GM15510 (cell line): ENCODE data around the gene CREG2.

Experiments
- POLR2A ChIP-seq: IDR thresholded peaks from 3 replicates; pipeline ENCODE4 v1.6.1; 2011; ENCODE audit warnings: borderline replicate concordance; ENCODE audit not compliant: insufficient read length; ENCODE audit errors: extremely low read depth

The CREG2 gene

DNA sequence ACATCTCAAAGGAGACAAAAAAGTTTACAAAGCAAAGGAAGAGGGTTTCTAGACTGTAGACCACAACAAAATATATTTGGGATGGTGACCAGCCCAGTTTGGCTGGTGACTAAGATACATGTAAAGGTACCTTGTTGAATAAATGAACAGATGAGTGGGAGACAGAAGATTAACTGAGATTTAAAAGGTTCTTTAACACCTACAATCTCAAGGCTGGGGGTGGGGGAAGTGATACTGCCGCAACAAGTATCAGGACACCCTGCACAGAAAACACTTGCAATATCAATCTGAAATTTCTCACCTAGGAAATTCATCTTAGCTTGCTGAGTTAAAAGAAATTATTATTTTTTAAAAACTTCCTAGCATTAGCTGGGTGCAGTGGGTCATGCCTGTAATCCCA is 87.1 kb downstream of the CREG2 start:
- TF ChIP-seq POLR2A, result no peak

DNA sequence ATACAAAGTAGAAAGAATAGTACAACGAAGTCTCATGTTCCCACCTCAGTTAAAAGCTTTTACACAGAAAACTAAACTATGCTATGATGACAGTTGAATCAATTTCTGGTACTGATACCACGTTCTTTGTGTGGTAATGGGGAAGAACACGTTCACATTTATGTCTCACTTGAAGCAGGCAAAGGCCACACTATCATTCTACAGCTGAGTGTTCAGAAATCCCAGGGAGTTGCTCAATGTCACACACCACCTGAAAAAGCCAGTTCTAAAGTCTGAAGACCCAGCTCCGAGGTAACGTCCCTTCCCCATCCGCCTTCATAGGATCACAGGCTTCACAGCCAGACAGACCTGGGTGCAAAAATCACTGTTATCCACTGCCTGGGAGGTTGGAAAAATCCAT is 87.7 kb downstream of the CREG2 start:
- no peak for TF ChIP-seq POLR2A

DNA sequence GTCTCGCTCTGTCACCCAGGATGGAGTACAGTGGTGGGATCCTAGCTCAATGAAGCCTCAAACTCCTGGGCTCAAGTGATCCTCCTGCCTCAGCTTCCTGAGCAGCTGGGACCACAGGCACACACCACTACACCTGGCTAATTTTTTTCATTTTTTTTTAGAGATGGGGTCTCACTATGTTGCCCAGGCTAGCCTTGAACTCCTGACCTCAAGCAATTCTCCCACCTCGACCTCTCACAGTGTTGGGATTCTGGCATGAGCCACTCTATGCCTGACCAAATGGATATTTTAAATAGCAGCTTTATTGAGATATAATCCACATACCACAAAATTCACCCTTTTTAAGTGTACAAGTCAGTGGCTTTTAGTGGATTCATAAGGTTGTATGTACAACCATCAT is 89.9 kb downstream of the CREG2 start:
- no peak for TF ChIP-seq POLR2A

DNA sequence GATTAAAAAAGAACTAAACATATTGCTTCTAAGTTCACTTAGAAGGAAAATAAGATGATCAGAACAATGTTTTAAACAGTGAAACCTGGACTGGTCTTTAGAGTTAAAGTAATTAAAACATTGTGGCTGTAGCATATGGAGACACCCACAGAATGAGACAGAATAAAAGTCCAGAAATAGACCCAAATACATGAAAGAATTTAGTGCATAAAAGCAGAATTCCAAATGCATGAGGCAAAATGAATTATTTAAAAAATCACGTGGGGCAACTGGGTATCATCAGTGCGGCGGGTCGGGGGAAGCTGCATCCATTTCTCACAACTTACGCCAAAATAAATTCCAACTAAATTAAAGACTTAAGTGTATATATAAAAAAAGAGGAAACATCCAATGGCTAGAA is 90.9 kb downstream of the CREG2 start:
- no peak for TF ChIP-seq POLR2A

DNA sequence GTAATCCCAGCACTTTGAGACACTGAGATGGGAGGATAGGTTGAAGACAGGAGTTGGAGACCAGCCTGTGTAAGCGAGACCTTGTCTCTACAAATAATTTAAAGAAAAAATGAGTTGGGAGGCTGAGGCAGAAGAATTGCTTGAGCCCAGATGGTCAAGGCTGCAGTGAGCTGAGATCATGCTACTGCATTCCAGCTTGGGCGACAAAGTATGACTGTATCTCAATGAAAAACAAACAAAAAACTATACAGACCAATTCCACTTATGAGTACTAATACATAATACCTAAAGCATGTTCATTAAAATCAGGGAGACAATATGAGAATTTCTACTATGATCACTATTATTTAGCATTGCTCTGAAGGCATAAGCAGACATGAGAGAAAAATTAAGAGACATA is 91.4 kb downstream of the CREG2 start:
- TF ChIP-seq POLR2A, result no peak
